Measurements from ENCODE around the gene OR52N1.

The OR52N1 gene

DNA sequence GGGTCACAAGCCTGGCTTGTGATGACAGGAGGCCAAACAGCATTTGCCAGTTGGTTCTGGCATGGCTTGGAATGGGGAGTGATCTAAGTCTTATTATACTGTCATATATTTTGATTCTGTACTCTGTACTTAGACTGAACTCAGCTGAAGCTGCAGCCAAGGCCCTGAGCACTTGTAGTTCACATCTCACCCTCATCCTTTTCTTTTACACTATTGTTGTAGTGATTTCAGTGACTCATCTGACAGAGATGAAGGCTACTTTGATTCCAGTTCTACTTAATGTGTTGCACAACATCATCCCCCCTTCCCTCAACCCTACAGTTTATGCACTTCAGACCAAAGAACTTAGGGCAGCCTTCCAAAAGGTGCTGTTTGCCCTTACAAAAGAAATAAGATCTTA, 54.0 kb downstream of the OR52N1 start:
- no peak overlapping the region for H3K4me3 ChIP-seq (replicated peaks; ENCODE audit: low read depth, low read length)
- DNase-seq (ENCODE audit: low read depth) = peak; percentile 56
- TF ChIP-seq, protein P1, sequence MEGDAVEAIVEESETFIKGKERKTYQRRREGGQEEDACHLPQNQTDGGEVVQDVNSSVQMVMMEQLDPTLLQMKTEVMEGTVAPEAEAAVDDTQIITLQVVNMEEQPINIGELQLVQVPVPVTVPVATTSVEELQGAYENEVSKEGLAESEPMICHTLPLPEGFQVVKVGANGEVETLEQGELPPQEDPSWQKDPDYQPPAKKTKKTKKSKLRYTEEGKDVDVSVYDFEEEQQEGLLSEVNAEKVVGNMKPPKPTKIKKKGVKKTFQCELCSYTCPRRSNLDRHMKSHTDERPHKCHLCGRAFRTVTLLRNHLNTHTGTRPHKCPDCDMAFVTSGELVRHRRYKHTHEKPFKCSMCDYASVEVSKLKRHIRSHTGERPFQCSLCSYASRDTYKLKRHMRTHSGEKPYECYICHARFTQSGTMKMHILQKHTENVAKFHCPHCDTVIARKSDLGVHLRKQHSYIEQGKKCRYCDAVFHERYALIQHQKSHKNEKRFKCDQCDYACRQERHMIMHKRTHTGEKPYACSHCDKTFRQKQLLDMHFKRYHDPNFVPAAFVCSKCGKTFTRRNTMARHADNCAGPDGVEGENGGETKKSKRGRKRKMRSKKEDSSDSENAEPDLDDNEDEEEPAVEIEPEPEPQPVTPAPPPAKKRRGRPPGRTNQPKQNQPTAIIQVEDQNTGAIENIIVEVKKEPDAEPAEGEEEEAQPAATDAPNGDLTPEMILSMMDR (IDR thresholded peaks at IDR 0.05; ENCODE audit: low read length, missing control alignments) = no peak
